Measurements from ENCODE around the gene PLA2G15.

GRCh38 chr16:68285683-68286082 lies 40.5 kb downstream of the PLA2G15 start:
- TF ChIP-seq CTCF (IDR thresholded peaks at IDR 0.05; ENCODE audit: insufficient read depth, low read length, poor library complexity, severe bottlenecking) (no peak), EZH2phosphoT487 (conservative IDR thresholded peaks at IDR 0.05; ENCODE audit: low read length) (no peak)
